Measurements from ENCODE around the gene TARBP1. TPM values are rescaled to one million over a fixed set of nuclear protein-coding genes. Genes with fewer than 3 reads are reported as not detected.
"Not testable (repeated sequence)": the region's sequence is repeated elsewhere in the genome, so short reads cannot be mapped to it uniquely, and the experiment has no call there.

Gene TARBP1
- total RNA-seq, 4 donors from 2014 or later, result 5.8 to 11.1 (median 9.8) TPM

DNA sequence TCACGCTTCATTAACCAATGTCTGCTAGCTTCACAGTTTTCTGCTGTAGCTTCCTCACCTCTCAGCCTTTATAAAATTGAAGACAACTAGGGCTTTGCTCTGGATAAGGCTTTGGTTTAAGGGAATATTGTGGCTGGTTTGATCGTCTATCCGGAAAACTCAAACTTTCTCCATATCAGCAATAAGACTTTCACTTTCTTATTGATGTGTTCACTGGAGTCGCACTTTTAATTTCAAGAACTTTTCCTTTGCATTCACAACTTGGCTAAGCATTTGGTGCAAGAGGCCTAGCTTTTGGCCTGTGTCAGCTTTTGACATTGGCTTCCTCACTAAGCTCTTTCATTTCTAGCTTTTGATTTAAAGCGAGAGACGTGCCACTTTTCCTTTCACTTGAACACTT lies 92.9 kb downstream of the TARBP1 start:
- Histone ChIP-seq H3K27ac (replicated peaks in 1 of 4) (no peak overlapping the region), H3K27me3 (no peaks in the 10 kb centered on the region), H3K4me3 (no peak overlapping the region), H3K36me3 (peaks cover 9 to 37% (median 19%) of the 10 kb centered on the region in 4 donors), H3K4me1 (no peaks in the 10 kb centered on the region), H3K9me3 (no peaks in the 10 kb centered on the region)
- WGBS, result 92% methylated on average over 6 of the region's 6 CpGs
- peak; percentile 29 for DNase-seq (ENCODE audit: extremely low spot score)
- TF ChIP-seq POLR2A (IDR thresholded peaks at IDR 0.05; ENCODE audit: low read depth), result no peak
- no peak for TF ChIP-seq EP300 (IDR thresholded peaks at IDR 0.05)
- TF ChIP-seq, protein P1, sequence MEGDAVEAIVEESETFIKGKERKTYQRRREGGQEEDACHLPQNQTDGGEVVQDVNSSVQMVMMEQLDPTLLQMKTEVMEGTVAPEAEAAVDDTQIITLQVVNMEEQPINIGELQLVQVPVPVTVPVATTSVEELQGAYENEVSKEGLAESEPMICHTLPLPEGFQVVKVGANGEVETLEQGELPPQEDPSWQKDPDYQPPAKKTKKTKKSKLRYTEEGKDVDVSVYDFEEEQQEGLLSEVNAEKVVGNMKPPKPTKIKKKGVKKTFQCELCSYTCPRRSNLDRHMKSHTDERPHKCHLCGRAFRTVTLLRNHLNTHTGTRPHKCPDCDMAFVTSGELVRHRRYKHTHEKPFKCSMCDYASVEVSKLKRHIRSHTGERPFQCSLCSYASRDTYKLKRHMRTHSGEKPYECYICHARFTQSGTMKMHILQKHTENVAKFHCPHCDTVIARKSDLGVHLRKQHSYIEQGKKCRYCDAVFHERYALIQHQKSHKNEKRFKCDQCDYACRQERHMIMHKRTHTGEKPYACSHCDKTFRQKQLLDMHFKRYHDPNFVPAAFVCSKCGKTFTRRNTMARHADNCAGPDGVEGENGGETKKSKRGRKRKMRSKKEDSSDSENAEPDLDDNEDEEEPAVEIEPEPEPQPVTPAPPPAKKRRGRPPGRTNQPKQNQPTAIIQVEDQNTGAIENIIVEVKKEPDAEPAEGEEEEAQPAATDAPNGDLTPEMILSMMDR (IDR thresholded peaks at IDR 0.05), result no peak
- no peak for TF ChIP-seq POLR2AphosphoS5 (IDR thresholded peaks at IDR 0.05)
- intact Hi-C loops (cut with DNase I), result no loop called here

DNA sequence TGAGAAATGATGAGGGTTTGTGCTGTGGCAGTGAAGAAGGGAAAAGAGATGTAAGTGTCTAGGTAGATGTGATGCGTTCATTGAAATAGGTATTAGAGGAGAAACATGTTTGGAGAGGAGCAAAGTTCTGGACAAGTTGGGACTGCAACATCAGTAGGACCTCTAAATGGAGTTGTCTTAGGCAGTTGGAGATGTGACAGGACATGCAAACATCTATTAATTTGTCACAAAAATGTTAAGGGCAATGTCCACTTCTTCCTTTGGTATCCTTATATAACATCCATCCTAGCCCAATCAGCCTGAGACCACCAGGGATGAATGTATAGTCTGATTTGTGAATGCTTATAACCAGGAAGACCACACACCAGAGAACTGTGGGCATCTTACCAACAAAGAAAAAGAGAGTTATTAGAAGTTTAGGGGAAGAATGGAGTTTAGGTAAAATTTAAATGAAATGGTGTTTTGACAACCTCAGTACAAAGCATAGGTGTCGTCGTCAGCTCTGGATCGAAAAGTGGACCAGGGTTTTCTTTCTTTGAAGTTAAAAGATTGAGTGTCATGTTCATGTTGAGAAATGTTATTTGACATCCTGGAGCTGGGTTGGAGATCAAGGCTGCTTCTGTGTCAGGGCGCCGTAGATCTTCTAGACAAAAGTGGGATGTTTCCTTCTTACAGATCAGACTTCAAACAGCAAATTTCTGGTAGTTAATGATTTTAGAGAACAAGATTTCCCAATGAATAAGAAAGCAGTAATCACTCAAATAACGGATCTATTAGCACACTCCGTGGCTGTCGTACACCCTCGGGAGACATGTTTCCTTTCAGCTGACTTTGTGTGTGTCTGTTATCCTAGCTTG lies 97.1 kb downstream of the TARBP1 start:
- Histone ChIP-seq H3K27ac (replicated peaks in 1 of 4) (no peak overlapping the region), H3K4me1 (peaks cover 0 to under 1% (median 0%) of the 10 kb centered on the region in 4 donors), H3K9me3 (no peaks in the 10 kb centered on the region), H3K36me3 (peaks cover 20 to 62% (median 39%) of the 10 kb centered on the region in 4 donors), H3K4me3 (no peak overlapping the region), H3K27me3 (no peaks in the 10 kb centered on the region)
- WGBS, result 90% methylated on average over 10 of the region's 10 CpGs
- TF ChIP-seq, protein P1 (IDR thresholded peaks at IDR 0.05), result no peak
- no peak for TF ChIP-seq POLR2A (IDR thresholded peaks at IDR 0.05; ENCODE audit: low read depth)
- no peak for TF ChIP-seq EP300 (IDR thresholded peaks at IDR 0.05)
- no peak for TF ChIP-seq POLR2AphosphoS5 (IDR thresholded peaks at IDR 0.05)
- DNase-seq (ENCODE audit: extremely low spot score), result peak; percentile 64
- intact Hi-C loops (cut with DNase I), result no loop called here

DNA sequence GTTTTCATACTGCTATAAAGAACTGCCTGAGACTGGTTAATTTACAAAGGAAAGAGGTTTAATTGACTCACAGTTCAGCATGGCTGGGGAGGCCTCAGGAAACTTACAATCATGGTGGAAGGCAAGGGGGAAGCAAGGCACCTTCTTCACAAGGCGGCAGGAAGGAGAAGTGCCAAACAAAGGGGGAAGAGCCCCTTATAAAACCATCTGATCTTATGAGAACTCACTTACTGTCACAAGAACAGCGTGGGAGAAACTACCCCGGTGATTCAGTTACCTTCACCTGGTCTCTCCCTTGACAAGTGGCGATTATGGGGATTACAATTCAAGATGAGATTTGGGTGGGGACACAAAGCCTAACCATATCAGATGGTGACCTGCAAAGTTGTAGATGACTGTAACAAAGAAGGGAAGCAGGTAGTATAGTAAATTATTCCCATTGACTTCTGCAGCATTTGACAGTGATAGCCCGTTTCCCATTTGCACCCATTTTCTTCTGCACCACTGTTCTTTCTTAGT lies 99.3 kb downstream of the TARBP1 start:
- peak; percentile 1 for DNase-seq (ENCODE audit: extremely low spot score)
- H3K27me3 ChIP-seq; H3K4me3 ChIP-seq; H3K27ac ChIP-seq (replicated peaks in 1 of 4); intact Hi-C loops (cut with DNase I); H3K9me3 ChIP-seq: not testable (repeated sequence)
- Histone ChIP-seq H3K4me1 (peaks cover 2 to 15% (median 10%) of the 10 kb centered on the region in 4 donors), H3K36me3 (peaks cover 25 to 66% (median 46%) of the 10 kb centered on the region in 4 donors)
- 95% methylated on average over 5 of the region's 5 CpGs for WGBS

DNA sequence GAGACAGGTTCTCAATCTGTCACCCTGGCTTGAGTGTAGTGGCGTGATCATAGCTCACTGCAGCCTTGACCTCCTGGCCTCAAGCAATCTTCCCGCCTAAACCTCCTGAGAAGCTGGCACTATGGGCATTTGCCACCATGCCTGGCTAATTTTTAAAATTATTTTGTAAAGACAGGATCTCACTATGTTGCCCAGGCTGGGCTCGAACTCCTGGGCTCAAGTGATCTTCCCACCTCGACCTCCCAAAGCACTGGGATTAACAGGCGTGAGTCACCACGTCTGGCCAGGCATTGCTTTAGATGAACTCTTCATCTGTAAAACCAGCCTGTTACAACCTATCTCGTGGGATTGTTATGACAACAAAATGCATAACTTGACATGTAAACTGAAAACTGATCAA lies 103.3 kb downstream of the TARBP1 start:
- Histone ChIP-seq H3K27ac (replicated peaks in 1 of 4) (no peak overlapping the region), H3K4me1 (peaks cover 13 to 33% (median 25%) of the 10 kb centered on the region in 4 donors), H3K9me3 (no peaks in the 10 kb centered on the region), H3K4me3 (no peak overlapping the region), H3K27me3 (no peaks in the 10 kb centered on the region), H3K36me3 (peaks cover 19 to 49% (median 40%) of the 10 kb centered on the region in 4 donors)
- DNase-seq (ENCODE audit: extremely low spot score), result no peak
- 85% methylated on average over 7 of the region's 7 CpGs for WGBS
- intact Hi-C loops (cut with DNase I), result no loop called here
- TF ChIP-seq, protein P1 (IDR thresholded peaks at IDR 0.05), result no peak
- TF ChIP-seq POLR2AphosphoS5 (IDR thresholded peaks at IDR 0.05) (no peak), EP300 (IDR thresholded peaks at IDR 0.05) (no peak), POLR2A (IDR thresholded peaks at IDR 0.05; ENCODE audit: low read depth) (no peak)

DNA sequence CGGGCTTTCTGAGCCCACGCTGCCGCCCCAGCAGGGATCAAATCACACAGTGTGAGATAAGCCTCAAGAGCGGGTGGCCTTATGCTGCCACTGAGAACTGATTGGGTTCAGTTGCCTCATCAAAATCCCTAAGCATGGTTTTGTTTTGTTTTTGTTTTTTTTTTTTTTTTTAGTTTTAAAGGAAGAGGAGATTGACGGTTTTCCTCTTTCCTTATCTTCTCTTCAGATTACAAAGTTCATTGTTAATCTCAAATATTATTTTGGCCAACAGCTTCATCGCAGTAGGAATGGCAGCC lies 105.1 kb downstream of the TARBP1 start:
- Histone ChIP-seq H3K36me3 (peaks cover 8 to 34% (median 28%) of the 10 kb centered on the region in 4 donors), H3K27me3 (no peaks in the 10 kb centered on the region), H3K9me3 (no peaks in the 10 kb centered on the region), H3K4me3 (peak overlapping the region; percentile 72 to 96 (median 88)), H3K4me1 (peaks cover 13 to 33% (median 25%) of the 10 kb centered on the region in 4 donors), H3K27ac (replicated peaks in 1 of 4) (peak overlapping the region; percentile 88 to 95 (median 93))
- WGBS, result 8% methylated on average over 6 of the region's 6 CpGs
- intact Hi-C loops (cut with DNase I), result no loop called here
- DNase-seq (ENCODE audit: extremely low spot score), result no peak
- TF ChIP-seq EP300 (IDR thresholded peaks at IDR 0.05) (no peak), POLR2AphosphoS5 (IDR thresholded peaks at IDR 0.05) (no peak), POLR2A (IDR thresholded peaks at IDR 0.05; ENCODE audit: low read depth) (no peak)
- TF ChIP-seq, protein P1 (IDR thresholded peaks at IDR 0.05), result no peak
